HAP-1 (cell line): Measurements from ENCODE around the gene LSR.
"Not testable (repeated sequence)": the region's sequence is repeated elsewhere in the genome, so short reads cannot be mapped to it uniquely, and the experiment has no call there.

Experiments used
- DNase-seq, 2 experiments: peaks; one replicate each; pipeline ENCODE4 v3.0.0-alpha.2; 2016 to 2020; ENCODE audit warnings: low spot score in 2 of 2
- H3K27me3 ChIP-seq: fragments of 250-450 bp; sonication (Bioruptor Pico); 2 replicates; pipeline ENCODE4 v1.5.1; 2020; ENCODE audit warnings: low read depth, mild to moderate bottlenecking, moderate library complexity
- H3K36me3 ChIP-seq: fragments of 250-450 bp; sonication (Bioruptor Pico); replicated peaks from 2 replicates; pipeline ENCODE4 v1.5.1; 2020; ENCODE audit warnings: mild to moderate bottlenecking
- H3K4me1 ChIP-seq: fragments of 250-450 bp; sonication (Bioruptor Pico); 2 replicates; pipeline ENCODE4 v1.5.1; 2020; ENCODE audit warnings: mild to moderate bottlenecking
- H3K4me3 ChIP-seq: fragments of 250-450 bp; sonication (Bioruptor Pico); 2 replicates; pipeline ENCODE4 v1.5.1; 2020; ENCODE audit warnings: mild to moderate bottlenecking, moderate library complexity
- H3K9me3 ChIP-seq: fragments of 250-450 bp; sonication (Bioruptor Pico); 2 replicates; pipeline ENCODE4 v1.5.1; 2020; ENCODE audit warnings: mild to moderate bottlenecking, moderate library complexity
- in situ Hi-C: fragments of 300-500 bp; cut with MboI; formaldehyde crosslinking; loops from 3 replicates; pipeline ENCODE4 v1.14.3; 2020; ENCODE audit warnings: low sequenced_read_pairs, inconsistent platforms, mixed read lengths

LSR gene

DNA sequence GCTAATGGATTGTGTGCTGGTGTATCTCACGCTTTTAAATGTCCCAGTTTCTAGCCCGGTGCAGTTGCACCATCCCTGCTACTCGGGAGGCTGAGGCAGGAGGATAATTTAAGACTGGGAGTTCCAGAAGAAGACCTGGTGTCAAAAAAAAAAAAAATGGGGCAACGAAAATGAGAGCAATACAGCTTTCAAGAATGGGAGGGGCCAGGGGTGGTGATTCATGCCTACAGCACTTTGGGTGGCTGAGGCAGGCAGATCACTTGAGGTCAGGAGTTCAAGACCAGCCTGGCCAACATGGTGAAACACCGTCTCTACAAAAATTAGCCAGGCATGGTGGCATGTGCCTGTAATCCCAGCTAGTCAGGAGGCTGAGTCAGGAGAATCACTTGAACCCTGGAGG lies 37.3 kb downstream of the LSR start:
- H3K36me3 ChIP-seq, DNase-seq, H3K4me1 ChIP-seq, in situ Hi-C loops, H3K9me3 ChIP-seq, H3K4me3 ChIP-seq: not testable (repeated sequence)
- H3K27me3 ChIP-seq, result peaks cover 22% of the 10 kb centered on the region

DNA sequence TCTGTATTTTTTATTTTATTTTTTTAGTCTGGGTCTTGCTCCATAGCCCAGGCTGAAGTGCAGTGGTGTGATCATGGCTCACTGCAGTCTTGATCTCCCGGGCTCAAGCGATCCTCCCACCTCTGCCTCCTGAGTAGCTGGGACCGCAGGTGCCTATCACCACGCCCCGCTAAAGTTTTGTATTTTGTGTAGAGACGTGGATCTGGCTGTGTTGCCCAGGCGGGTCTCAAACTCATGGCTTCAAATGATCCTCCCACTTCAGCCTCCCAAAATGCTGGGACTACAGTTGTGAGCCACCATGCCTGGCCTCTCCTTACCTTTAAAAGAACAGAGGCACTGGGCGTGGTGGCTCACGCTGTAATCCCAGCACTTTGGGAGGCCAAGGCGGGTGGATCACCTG lies 38.9 kb downstream of the LSR start:
- H3K27me3 ChIP-seq, result peaks cover 9% of the 10 kb centered on the region
- no peaks in the 10 kb centered on the region for H3K9me3 ChIP-seq
- no peaks in the 10 kb centered on the region for H3K36me3 ChIP-seq
- H3K4me3 ChIP-seq, result no peak overlapping the region
- in situ Hi-C loops, result no loop called here
- no peaks in the 10 kb centered on the region for H3K4me1 ChIP-seq
- no peak for DNase-seq

DNA sequence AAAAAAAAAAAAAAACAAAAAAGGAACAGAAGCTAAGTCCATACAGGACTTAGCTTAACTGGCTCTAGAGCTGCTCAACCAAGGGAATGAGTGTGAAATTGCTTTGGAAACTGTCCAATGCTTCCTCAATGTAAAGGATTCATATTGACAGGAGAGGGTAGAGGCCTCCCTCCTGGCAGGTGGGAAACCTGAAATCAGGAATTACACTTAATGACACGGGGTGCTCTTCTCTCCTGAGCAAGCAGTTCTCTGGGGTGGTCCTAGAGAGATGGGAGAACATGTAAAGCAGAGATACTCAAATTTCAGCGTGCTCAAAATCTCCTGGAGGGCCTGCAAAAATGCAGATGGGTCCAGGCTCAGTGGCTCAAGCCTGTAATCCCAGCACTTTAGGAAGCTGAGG lies 39.5 kb downstream of the LSR start:
- Histone ChIP-seq H3K36me3 (no peaks in the 10 kb centered on the region), H3K9me3 (no peaks in the 10 kb centered on the region), H3K4me1 (no peaks in the 10 kb centered on the region), H3K4me3 (no peak overlapping the region), H3K27me3 (peaks cover 3% of the 10 kb centered on the region)
- in situ Hi-C loops, result no loop called here
- DNase-seq, result no peak

DNA sequence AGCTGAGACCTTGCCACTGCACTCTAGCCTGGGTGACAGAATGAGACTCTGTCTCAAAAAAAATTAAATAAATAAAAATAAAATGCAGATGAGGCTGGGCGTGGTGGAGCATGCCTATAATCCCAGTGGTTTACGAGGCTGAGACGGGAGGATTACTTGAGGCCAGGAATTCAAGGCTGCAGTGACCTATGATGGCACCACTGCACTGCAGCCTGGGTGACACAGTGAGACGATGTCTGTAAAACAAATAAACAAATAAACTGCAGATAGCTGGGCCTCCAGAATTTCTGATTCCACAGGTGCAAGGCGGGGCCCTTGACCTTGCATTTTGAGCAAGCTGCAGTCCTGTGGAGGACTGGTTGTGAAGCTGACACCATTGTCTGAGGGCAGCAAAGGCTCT lies 40.1 kb downstream of the LSR start:
- Histone ChIP-seq H3K4me3 (no peak overlapping the region), H3K4me1 (no peaks in the 10 kb centered on the region), H3K9me3 (no peaks in the 10 kb centered on the region), H3K36me3 (no peaks in the 10 kb centered on the region), H3K27me3 (0 out of 2 replicates have a peak, but pooled peaks cover 2% of the 10 kb centered on the region)
- in situ Hi-C loops, result no loop called here
- DNase-seq, result no peak

DNA sequence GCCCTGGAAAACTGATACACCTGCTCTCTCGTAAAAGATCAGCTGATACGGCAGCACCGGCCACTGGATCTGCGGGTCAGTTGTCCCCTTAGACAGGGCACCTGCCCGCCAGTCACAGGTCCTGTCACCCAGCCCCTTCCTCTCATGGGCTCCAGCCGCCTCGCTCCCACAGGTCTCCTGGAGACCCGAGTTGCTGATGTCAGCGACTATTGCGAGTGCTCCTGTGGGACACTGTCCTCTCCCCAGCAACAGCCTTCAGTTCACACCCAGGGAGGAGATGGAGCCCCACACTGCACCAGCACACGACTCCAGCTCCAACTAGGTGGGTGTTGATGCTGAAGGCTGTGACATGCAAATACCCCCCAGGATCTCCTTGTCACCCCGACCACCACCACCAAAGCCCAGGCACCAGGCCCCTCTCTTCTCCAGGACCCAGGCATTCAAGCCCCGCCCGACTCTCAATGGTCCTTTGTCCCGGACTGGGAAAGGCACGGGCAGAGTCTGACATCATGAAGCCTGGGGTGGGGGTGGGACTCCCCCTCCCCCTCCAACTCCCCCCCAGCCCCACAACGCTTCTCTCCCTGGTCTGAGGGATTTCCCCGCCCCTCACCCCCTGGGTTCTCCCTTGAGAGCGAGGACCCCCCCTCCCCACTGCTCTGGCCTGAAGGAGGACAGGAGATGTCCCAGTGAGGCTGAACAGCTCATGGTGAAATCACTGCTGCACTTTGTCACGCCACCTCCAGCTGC lies 41.8 kb downstream of the LSR start:
- no peaks in the 10 kb centered on the region for H3K4me1 ChIP-seq
- H3K4me3 ChIP-seq, result no peak overlapping the region

GRCh38 chr19:35291259-35291658 lies 42.5 kb downstream of the LSR start:
- Histone ChIP-seq H3K4me3 (no peak overlapping the region), H3K36me3 (no peaks in the 10 kb centered on the region), H3K27me3 (no peaks in the 10 kb centered on the region), H3K9me3 (no peaks in the 10 kb centered on the region), H3K4me1 (no peaks in the 10 kb centered on the region)
- in situ Hi-C loops, result no loop called here
- DNase-seq, result no peak

More for the DNA sequence above, 41.8 kb downstream of the LSR start:
- Histone ChIP-seq H3K36me3 (no peaks in the 10 kb centered on the region), H3K27me3 (no peaks in the 10 kb centered on the region), H3K9me3 (no peaks in the 10 kb centered on the region)
- in situ Hi-C loops, result no loop called here
- no peak for DNase-seq

GRCh38 chr19:35291916-35292315 lies 43.1 kb downstream of the LSR start, which contains the start of gene MAG:
MAG (plus strand) TSS chr19:35292161; CDS start chr19:35295409, 3,248 bp downstream.
- DNase-seq, result no peak
- Histone ChIP-seq H3K9me3 (no peaks in the 10 kb centered on the region), H3K36me3 (no peaks in the 10 kb centered on the region), H3K27me3 (no peaks in the 10 kb centered on the region), H3K4me3 (no peak within 1 kb of the TSS), H3K4me1 (no peaks in the 10 kb centered on the region)
- in situ Hi-C loops, result no loop called here

DNA sequence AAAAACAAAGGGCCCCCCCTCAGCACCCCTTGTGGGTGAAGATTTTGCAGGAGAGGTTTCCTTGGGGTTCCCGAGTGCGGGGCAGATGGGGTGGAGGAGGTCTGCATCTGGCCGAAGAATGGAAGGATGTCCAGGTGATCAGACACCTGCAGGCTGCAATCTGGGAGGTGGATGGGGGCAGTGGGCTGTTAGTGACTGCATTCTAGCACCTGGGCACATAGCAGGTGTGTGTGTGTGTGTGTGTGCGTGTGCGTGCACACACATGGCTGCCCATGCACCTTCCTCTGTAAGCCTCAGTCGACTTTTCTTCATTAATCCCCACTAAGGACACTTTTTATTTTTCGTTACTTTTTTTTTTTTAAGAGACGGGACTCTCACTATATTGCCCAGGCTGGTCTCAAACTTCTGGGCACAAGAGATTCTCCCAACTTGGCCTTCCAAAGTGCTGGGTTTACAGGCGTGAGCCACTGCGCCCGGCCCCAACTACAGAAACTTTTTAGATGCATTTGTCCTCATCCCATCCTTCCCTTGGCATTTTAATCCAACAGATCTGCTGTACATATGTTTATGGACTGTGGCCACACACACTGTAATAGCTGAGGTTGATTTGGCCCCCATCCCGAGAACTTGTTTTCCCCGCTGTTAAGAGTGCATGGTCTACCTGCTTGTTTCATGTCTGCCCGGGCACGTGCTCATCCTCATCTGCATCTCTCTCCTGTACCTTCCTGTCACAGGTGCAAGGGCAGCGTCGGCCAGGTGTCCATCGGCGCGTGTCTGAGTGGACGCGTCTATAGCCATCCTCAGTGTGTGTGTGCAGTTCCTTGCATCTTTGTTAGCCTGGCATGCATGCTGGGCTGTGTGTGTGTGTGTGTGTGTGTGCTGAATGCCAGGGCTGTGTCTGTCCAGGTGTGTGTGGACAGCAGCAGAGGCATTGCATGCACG lies 43.9 kb downstream of the LSR start:
- DNase-seq, result no peak
- in situ Hi-C loops, result no loop called here
- H3K36me3 ChIP-seq, result no peaks in the 10 kb centered on the region
- no peaks in the 10 kb centered on the region for H3K4me1 ChIP-seq
- no peak overlapping the region for H3K4me3 ChIP-seq
- H3K27me3 ChIP-seq, result no peaks in the 10 kb centered on the region
- H3K9me3 ChIP-seq, result no peaks in the 10 kb centered on the region

DNA sequence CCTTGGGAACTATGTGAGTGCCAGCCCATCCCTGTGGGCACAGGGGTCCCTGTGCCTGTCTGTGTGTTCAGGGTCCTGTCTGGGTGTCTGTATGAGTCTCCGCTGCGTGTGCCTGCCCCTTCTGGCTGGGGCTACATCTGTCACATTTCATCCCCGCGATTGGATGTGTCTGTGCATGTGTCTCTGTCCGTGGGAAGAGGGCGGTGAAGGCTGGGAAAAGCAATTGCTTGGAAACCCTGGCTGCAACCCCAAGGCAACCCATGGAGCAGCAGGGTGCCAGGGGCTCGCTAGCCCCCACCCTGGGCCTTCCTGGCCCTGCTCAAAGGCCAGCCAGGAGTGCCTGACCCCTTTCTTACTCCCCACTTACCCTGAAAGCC lies 44.5 kb downstream of the LSR start:
- Histone ChIP-seq H3K36me3 (no peaks in the 10 kb centered on the region), H3K27me3 (no peaks in the 10 kb centered on the region), H3K4me3 (no peak overlapping the region), H3K4me1 (no peaks in the 10 kb centered on the region), H3K9me3 (no peaks in the 10 kb centered on the region)
- no peak for DNase-seq
- in situ Hi-C loops, result no loop called here

DNA sequence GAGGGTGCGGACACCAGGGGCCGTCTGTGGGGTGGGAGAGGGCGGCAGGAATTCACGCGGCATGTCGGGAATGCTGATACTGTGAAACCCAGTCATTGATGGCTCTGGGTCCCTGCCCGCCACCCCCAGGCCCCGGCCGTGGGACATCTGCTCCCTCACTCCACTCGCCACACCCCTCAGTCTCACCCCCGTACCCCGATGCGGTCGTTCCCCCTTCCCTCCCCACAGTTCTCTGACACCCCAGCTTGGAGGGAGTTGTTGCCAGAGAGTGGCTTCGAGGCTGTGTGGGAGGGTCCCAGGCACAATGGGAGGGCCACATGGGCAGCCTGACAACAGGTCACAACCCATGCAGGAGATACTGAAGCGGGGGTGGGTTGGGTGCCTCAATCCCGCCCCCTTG lies 45.0 kb downstream of the LSR start:
- in situ Hi-C loops, result no loop called here

DNA sequence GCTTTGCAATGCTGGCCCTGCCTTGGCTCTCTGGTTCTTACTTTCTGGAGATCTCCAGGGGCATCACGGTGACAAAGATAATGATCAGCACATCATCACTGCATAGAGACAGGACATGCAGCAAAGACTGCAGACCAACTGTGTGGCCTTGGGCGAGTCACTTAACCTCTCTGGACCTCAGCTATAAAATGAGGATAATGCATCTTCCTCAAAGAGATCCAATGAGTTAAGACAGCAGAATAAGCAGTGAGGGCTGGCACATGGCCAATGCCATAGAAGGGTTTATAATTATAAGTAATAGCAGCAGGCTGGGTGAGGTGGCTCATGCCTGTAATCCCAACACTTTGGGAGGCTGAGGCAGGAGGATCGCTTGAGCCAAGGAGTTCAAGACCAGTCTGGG lies 45.5 kb downstream of the LSR start:
- no peak for DNase-seq
- in situ Hi-C loops, result no loop called here
- no peaks in the 10 kb centered on the region for H3K27me3 ChIP-seq
- no peaks in the 10 kb centered on the region for H3K9me3 ChIP-seq
- H3K4me1 ChIP-seq, result no peaks in the 10 kb centered on the region
- no peaks in the 10 kb centered on the region for H3K36me3 ChIP-seq
- no peak overlapping the region for H3K4me3 ChIP-seq

More for the DNA sequence above, 45.0 kb downstream of the LSR start:
- Histone ChIP-seq H3K9me3 (no peaks in the 10 kb centered on the region), H3K27me3 (no peaks in the 10 kb centered on the region), H3K36me3 (no peaks in the 10 kb centered on the region), H3K4me1 (no peaks in the 10 kb centered on the region), H3K4me3 (no peak overlapping the region)
- no peak for DNase-seq

- in situ Hi-C loops, result no loop called here
- no peaks in the 10 kb centered on the region for H3K36me3 ChIP-seq
- DNase-seq, result no peak
- no peaks in the 10 kb centered on the region for H3K9me3 ChIP-seq
- no peak overlapping the region for H3K4me3 ChIP-seq
- H3K4me1 ChIP-seq, result no peaks in the 10 kb centered on the region
- H3K27me3 ChIP-seq, result no peaks in the 10 kb centered on the region
These were observed 46.3 kb downstream of the LSR start for GRCh38 chr19:35294859-35295791.

- H3K27me3 ChIP-seq, result no peaks in the 10 kb centered on the region
- H3K36me3 ChIP-seq, result no peaks in the 10 kb centered on the region
- in situ Hi-C loops, result no loop called here
- H3K9me3 ChIP-seq, result no peaks in the 10 kb centered on the region
- no peaks in the 10 kb centered on the region for H3K4me1 ChIP-seq
- no peak for DNase-seq
- no peak overlapping the region for H3K4me3 ChIP-seq
These were observed 47.1 kb downstream of the LSR start for GRCh38 chr19:35295792-35296462.
